Right atrium auricular region (tissue), 2 donors: Measurements from ENCODE around the gene RTP2. TPM values are rescaled to one million over a fixed set of nuclear protein-coding genes. Genes with fewer than 3 reads are reported as not detected.

ENCODE experiments used
- DNase-seq: peaks from one replicate; pipeline ENCODE4 v3.0.0-alpha.2; 2019; ENCODE audit warnings: low spot score
- H3K27ac ChIP-seq, 2 donors: fragments of 200-600 bp; sonication (generic); 1 replicate in 1 of 2; 2 replicates in 1 of 2; pipeline ENCODE4 v1.5.1; 2016 to 2019
- H3K27me3 ChIP-seq, 2 donors: fragments of 200-600 bp; sonication (generic); one replicate each; pipeline versions ENCODE4 v1.5.1 to v1.6.0; 2017 to 2019
- H3K36me3 ChIP-seq: fragments of 200-600 bp; sonication (generic); one replicate; pipeline ENCODE4 v1.5.1; 2016
- H3K4me1 ChIP-seq, 2 donors: fragments of 200-600 bp; sonication (generic); one replicate each; pipeline versions ENCODE4 v1.5.1 to v1.6.0; 2017 to 2019
- H3K4me3 ChIP-seq, 2 donors: fragments of 200-600 bp; sonication (generic); 1 replicate in 1 of 2; 2 replicates in 1 of 2; pipeline ENCODE4 v1.5.1; 2017 to 2019; ENCODE audit warnings: mild to moderate bottlenecking in 1 of 2, moderate library complexity in 1 of 2
- H3K9me3 ChIP-seq, 2 donors: fragments of 200-600 bp; sonication (generic); one replicate each; pipeline ENCODE4 v1.5.1; 2019
- CTCF ChIP-seq, 2 donors: fragments of 200-600 bp; sonication (generic); IDR thresholded peaks; one replicate each; pipeline ENCODE4 v1.5.1; 2019; ENCODE audit warnings: antibody characterized with exemption in 2 of 2
- total RNA-seq, 2 donors: library from RNA; depleted of rRNA; stranded (reverse); fragments of >200 nt; gene quantifications; one replicate each; pipeline ENCODE4 v1.1.0, GENCODE V29; 2016

Gene RTP2
- total RNA-seq, 2 donors from 2014 or later = not detected

DNA sequence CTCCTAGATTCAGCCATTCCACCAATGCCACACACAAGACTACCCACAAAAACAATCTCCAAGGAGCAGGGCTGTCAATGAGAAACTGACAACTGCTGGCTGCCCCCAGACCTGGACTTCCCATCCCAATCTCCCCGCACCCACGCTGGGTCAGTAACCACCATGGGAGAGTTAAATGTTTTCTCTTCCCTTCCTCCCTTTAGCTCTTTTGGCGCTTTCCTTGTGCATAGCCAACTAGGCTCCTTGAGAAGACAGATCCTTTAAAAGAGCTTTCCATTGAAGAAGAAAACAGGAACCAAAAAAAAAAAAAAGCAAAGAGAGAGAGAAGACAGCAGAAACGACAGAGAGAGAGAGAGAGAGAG is 34.6 kb upstream of the RTP2 start:
- peak overlapping the region; percentile 99 for H3K27ac ChIP-seq
- DNase-seq = no peak
- TF ChIP-seq CTCF (IDR thresholded peaks at IDR 0.05) = no peak
- H3K9me3 ChIP-seq = no peaks in the 10 kb centered on the region
- H3K4me3 ChIP-seq = peak overlapping the region; percentile 80 to 84
- H3K27me3 ChIP-seq = no peaks in the 10 kb centered on the region
- H3K36me3 ChIP-seq = peaks cover 28% of the 10 kb centered on the region
- H3K4me1 ChIP-seq = peaks cover 0 to 50% of the 10 kb centered on the region in 2 donors

- Histone ChIP-seq H3K4me1 (peaks cover 0 to 49% of the 10 kb centered on the region in 2 donors), H3K36me3 (peaks cover 34% of the 10 kb centered on the region), H3K27me3 (no peaks in the 10 kb centered on the region), H3K27ac (peak overlapping the region; percentile 99), H3K4me3 (peak overlapping the region; percentile 80 to 84), H3K9me3 (no peaks in the 10 kb centered on the region)
- DNase-seq = no peak
- no peak for TF ChIP-seq CTCF (IDR thresholded peaks at IDR 0.05)
Measured at GRCh38 chr3:187736418-187736871, 34.1 kb upstream of the RTP2 start.

DNA sequence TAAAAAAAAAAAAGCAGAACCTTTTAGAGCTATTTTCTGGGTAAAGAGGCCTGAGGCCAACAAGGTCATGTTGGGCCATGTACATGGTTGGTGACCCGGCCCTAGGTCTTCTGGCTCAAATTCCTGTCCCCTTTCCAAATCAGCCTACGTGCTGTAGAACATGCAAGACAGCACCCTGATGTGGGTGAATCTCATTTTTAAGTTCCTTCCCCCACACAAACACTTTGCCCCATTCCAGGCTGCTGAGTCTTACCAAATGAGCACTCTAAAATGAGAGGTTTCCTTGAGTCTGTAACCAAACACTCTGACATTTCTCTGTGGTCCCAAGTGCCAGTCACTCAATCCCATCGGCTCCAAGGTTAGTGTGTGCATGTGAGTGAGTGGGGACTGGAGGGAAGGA is 33.5 kb upstream of the RTP2 start:
- no peak for TF ChIP-seq CTCF (IDR thresholded peaks at IDR 0.05)
- Histone ChIP-seq H3K9me3 (no peaks in the 10 kb centered on the region), H3K4me1 (peaks cover 0 to 51% of the 10 kb centered on the region in 2 donors), H3K4me3 (peak overlapping the region in 1 of 2 donors; percentile 84), H3K36me3 (peaks cover 40% of the 10 kb centered on the region), H3K27ac (peak overlapping the region; percentile 99), H3K27me3 (no peaks in the 10 kb centered on the region)
- DNase-seq = no peak

DNA sequence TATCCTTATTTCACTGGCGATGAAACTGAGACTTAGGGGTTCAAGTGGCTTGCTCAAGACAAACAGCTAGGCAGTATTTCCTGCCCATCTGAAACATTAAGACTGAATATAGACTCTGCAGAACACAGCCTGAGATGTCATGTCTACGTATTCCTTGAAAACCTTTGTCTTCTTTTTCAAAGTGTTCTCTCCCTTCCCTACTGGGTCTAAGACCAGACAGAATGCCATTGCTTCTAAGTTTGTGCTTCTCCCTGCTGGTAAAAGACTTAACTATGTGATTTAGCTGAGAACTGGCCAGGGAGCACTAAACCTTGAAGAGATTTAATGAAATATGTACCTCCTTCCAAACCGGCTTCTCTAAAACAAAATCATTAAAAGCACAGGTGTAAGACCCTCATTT is 33.0 kb upstream of the RTP2 start:
- DNase-seq = no peak
- H3K36me3 ChIP-seq = peaks cover 44% of the 10 kb centered on the region
- no peak overlapping the region for H3K4me3 ChIP-seq
- peaks cover 0 to 46% of the 10 kb centered on the region in 2 donors for H3K4me1 ChIP-seq
- no peaks in the 10 kb centered on the region for H3K9me3 ChIP-seq
- TF ChIP-seq CTCF (IDR thresholded peaks at IDR 0.05) = no peak
- peak overlapping the region; percentile 99 for H3K27ac ChIP-seq
- H3K27me3 ChIP-seq = no peaks in the 10 kb centered on the region

DNA sequence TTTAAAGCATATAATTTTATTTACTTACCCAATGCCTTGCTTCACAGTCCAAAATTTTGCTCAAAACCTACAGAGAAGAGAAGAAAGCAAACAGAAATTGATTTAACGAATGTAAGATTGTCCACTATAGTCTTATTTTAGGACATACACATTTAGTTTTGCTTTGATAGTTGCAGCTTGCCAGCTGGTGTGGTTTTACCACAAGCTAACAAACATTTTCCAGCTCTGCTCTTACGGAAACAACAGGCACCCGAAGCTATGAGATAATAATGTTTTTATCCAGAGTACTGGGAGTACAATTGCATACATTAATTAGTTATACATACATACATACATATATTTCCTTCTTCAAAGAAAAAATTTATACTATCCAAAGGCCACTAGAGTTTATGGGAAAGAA is 32.5 kb upstream of the RTP2 start:
- peaks cover 50% of the 10 kb centered on the region for H3K36me3 ChIP-seq
- no peaks in the 10 kb centered on the region for H3K27me3 ChIP-seq
- H3K4me1 ChIP-seq = peaks cover 0 to 42% of the 10 kb centered on the region in 2 donors
- no peak for TF ChIP-seq CTCF (IDR thresholded peaks at IDR 0.05)
- no peak overlapping the region for H3K4me3 ChIP-seq
- no peak for DNase-seq
- H3K27ac ChIP-seq = peak overlapping the region; percentile 99
- H3K9me3 ChIP-seq = no peaks in the 10 kb centered on the region

GRCh38 chr3:187733371-187733770 is 31.0 kb upstream of the RTP2 start:
- Histone ChIP-seq H3K4me1 (peaks cover 0 to 37% of the 10 kb centered on the region in 2 donors), H3K27ac (no peak overlapping the region)

More at GRCh38 chr3:187733371-187733770, 31.0 kb upstream of the RTP2 start:
- Histone ChIP-seq H3K9me3 (no peaks in the 10 kb centered on the region), H3K4me3 (no peak overlapping the region), H3K27me3 (no peaks in the 10 kb centered on the region), H3K36me3 (peaks cover 64% of the 10 kb centered on the region)
- no peak for TF ChIP-seq CTCF (IDR thresholded peaks at IDR 0.05)
- DNase-seq = no peak
